Neural cell (in vitro differentiated cells): ENCODE measurements around the gene TSPAN17. TPM values are rescaled to one million over a fixed set of nuclear protein-coding genes. Genes with fewer than 3 reads are reported as not detected.

Experiments used
- H2AFZ ChIP-seq: fragments of 200-600, 300-800 bp; sonication (generic), shearing (Covaris generic); 2 replicates; pipeline ENCODE4 v1.6.0; 2014; ENCODE audit warnings: low read depth, mild to moderate bottlenecking, antibody characterized with exemption, low read length, moderate library complexity
- H3F3A ChIP-seq: fragments of 200-600 bp; shearing (Covaris generic); 2 replicates; pipeline ENCODE4 v1.6.1; 2016; ENCODE audit warnings: mild to moderate bottlenecking, moderate library complexity, mixed read lengths, antibody characterized with exemption, low read length; ENCODE audit not compliant: insufficient read depth, poor library complexity, severe bottlenecking
- H3K27ac ChIP-seq: fragments of 200-600, 300-800 bp; sonication (generic), shearing (Covaris generic); 2 replicates; pipeline ENCODE4 v1.5.1; 2014; ENCODE audit warnings: mild to moderate bottlenecking, low read length, moderate library complexity
- H3K27me3 ChIP-seq: fragments of 300-800, 200-600 bp; sonication (generic), shearing (Covaris generic); 2 replicates; pipeline ENCODE4 v1.6.0; 2014; ENCODE audit warnings: mild to moderate bottlenecking, low read depth, low read length, moderate library complexity; ENCODE audit not compliant: insufficient read depth
- H3K36me3 ChIP-seq: fragments of 300-800, 200-600 bp; sonication (generic), shearing (Covaris generic); 2 replicates; pipeline ENCODE4 v1.5.1; 2014; ENCODE audit warnings: mild to moderate bottlenecking, antibody characterized with exemption, low read length, moderate library complexity; ENCODE audit not compliant: insufficient read depth
- H3K4me2 ChIP-seq: fragments of 300-800, 200-600 bp; sonication (generic), shearing (Covaris generic); 2 replicates; pipeline ENCODE4 v1.6.0; 2014; ENCODE audit warnings: mild to moderate bottlenecking, low read length
- H3K4me3 ChIP-seq: fragments of 300-800, 200-600 bp; sonication (generic), shearing (Covaris generic); 2 replicates; pipeline ENCODE4 v1.5.1; 2014; ENCODE audit warnings: mild to moderate bottlenecking, low read length, moderate library complexity
- H3K79me2 ChIP-seq: fragments of 200-600 bp; shearing (Covaris generic); replicated peaks from 2 replicates; pipeline ENCODE4 v1.6.0; 2014; ENCODE audit warnings: mild to moderate bottlenecking, low read length, moderate library complexity; ENCODE audit not compliant: insufficient read depth
- H3K9ac ChIP-seq: fragments of 300-800, 200-600 bp; sonication (generic), shearing (Covaris generic); 2 replicates; pipeline ENCODE4 v1.6.1; 2016; ENCODE audit warnings: mild to moderate bottlenecking, low read length, mixed read lengths
- H3K9me2 ChIP-seq: fragments of 200-600 bp; shearing (Covaris generic); 2 replicates; pipeline ENCODE4 v1.6.1; 2016; ENCODE audit warnings: mild to moderate bottlenecking, low read length, mixed read lengths; ENCODE audit not compliant: insufficient read depth
- H3K9me3 ChIP-seq: fragments of 200-600, 300-800 bp; sonication (generic), shearing (Covaris generic); 2 replicates; pipeline ENCODE4 v1.6.1; 2016; ENCODE audit warnings: mild to moderate bottlenecking, mixed run types, low read length, moderate library complexity, mixed read lengths
- H4K20me1 ChIP-seq: fragments of 200-600 bp; shearing (Covaris generic); 2 replicates; pipeline ENCODE4 v1.6.1; 2016; ENCODE audit warnings: mild to moderate bottlenecking, mixed run types; ENCODE audit not compliant: insufficient read depth
- CTCF ChIP-seq: fragments of 450-650 bp; IDR thresholded peaks from 2 replicates; pipeline ENCODE4 v1.5.1; 2014; ENCODE audit warnings: antibody characterized with exemption, mild to moderate bottlenecking, moderate library complexity; ENCODE audit not compliant: poor library complexity, severe bottlenecking
- EP300 ChIP-seq: fragments of 450-650 bp; conservative IDR thresholded peaks from 2 replicates; pipeline ENCODE4 v1.6.1; 2014; ENCODE audit warnings: antibody characterized with exemption, mild to moderate bottlenecking, moderate library complexity; ENCODE audit not compliant: poor library complexity, severe bottlenecking
- EZH2 ChIP-seq: fragments of 200-600, 300-800 bp; shearing (Covaris generic), sonication (generic); IDR thresholded peaks from 2 replicates; pipeline ENCODE4 v1.6.1; 2014; ENCODE audit warnings: antibody characterized with exemption, low read length, borderline replicate concordance, mild to moderate bottlenecking; ENCODE audit not compliant: insufficient read depth, poor library complexity, severe bottlenecking
- MXI1 ChIP-seq: fragments of 450-650 bp; conservative IDR thresholded peaks from 2 replicates; pipeline ENCODE4 v1.6.1; 2014; ENCODE audit warnings: antibody characterized with exemption, mild to moderate bottlenecking; ENCODE audit not compliant: poor library complexity, severe bottlenecking
- POLR2AphosphoS5 ChIP-seq: IDR thresholded peaks from 2 replicates; pipeline ENCODE4 v1.6.1; 2012
- RAD21 ChIP-seq: fragments of 450-650 bp; conservative IDR thresholded peaks from 2 replicates; pipeline ENCODE4 v1.6.1; 2014; ENCODE audit warnings: antibody characterized with exemption, mild to moderate bottlenecking, moderate library complexity
- REST ChIP-seq: IDR thresholded peaks from 2 replicates; pipeline ENCODE4 v1.6.1; 2012; ENCODE audit warnings: borderline replicate concordance
- SMC3 ChIP-seq: fragments of 450-650 bp; conservative IDR thresholded peaks from 2 replicates; pipeline ENCODE4 v1.6.1; 2014; ENCODE audit warnings: antibody characterized with exemption, mild to moderate bottlenecking, moderate library complexity; ENCODE audit not compliant: poor library complexity
- TAF1 ChIP-seq: IDR thresholded peaks from 2 replicates; pipeline ENCODE4 v1.6.1; 2012; ENCODE audit warnings: low read depth
- polyA plus RNA-seq: library from polyadenylated mRNA; depleted of rRNA; stranded (reverse); fragments of >200 nt; gene quantifications from 2 replicates; pipeline ENCODE4 v1.2.3, GENCODE V29; 2014

TSPAN17 gene
- polyA plus RNA-seq, 1 donor from 2014 or later: 66.4 TPM

GRCh38 chr5:176612008-176612407 lies 35.3 kb upstream of the TSPAN17 start:
- Histone ChIP-seq H3K4me2 (no peak overlapping the region), H3K9ac (no peak overlapping the region), H3F3A (no peaks in the 10 kb centered on the region), H3K79me2 (peaks cover 21% of the 10 kb centered on the region), H3K9me2 (no peaks in the 10 kb centered on the region), H3K27me3 (peaks cover 18% of the 10 kb centered on the region), H3K27ac (no peak overlapping the region), H3K4me3 (no peak overlapping the region), H2AFZ (no peak overlapping the region), H3K36me3 (no peaks in the 10 kb centered on the region), H4K20me1 (no peaks in the 10 kb centered on the region), H3K9me3 (no peaks in the 10 kb centered on the region)
- TF ChIP-seq POLR2AphosphoS5 (no peak), CTCF (no peak), EP300 (no peak), RAD21 (no peak), MXI1 (no peak)

GRCh38 chr5:176612855-176613254 lies 34.4 kb upstream of the TSPAN17 start:
- no peak overlapping the region for H3K4me3 ChIP-seq
- no peaks in the 10 kb centered on the region for H3K36me3 ChIP-seq
- peaks cover 17% of the 10 kb centered on the region for H3K79me2 ChIP-seq
- no peak overlapping the region for H3K4me2 ChIP-seq
- H3K27ac ChIP-seq: no peak overlapping the region
- no peak overlapping the region for H3K9ac ChIP-seq
- H3F3A ChIP-seq: no peaks in the 10 kb centered on the region
- peaks cover 18% of the 10 kb centered on the region for H3K27me3 ChIP-seq
- no peak for TF ChIP-seq CTCF
- no peak for TF ChIP-seq EP300
- no peak for TF ChIP-seq SMC3
- TF ChIP-seq EZH2: no peak
- TF ChIP-seq TAF1: no peak
- no peak for TF ChIP-seq POLR2AphosphoS5
- TF ChIP-seq MXI1: no peak
- TF ChIP-seq REST: no peak
- no peak for TF ChIP-seq RAD21
- no peaks in the 10 kb centered on the region for H3K9me2 ChIP-seq
- H4K20me1 ChIP-seq: no peaks in the 10 kb centered on the region
- H3K9me3 ChIP-seq: no peaks in the 10 kb centered on the region
- H2AFZ ChIP-seq: no peak overlapping the region
